HG03280 (cell line): ENCODE results near the gene PCDHGA12.

Experiments used
- ATAC-seq: cut with Tn5 transposase; IDR thresholded peaks from one replicate; pipeline ENCODE4 v1.9.1; 2021; ENCODE audit warnings: mild to moderate bottlenecking, moderate library complexity; ENCODE audit not compliant: unreplicated experiment

PCDHGA12 gene

DNA sequence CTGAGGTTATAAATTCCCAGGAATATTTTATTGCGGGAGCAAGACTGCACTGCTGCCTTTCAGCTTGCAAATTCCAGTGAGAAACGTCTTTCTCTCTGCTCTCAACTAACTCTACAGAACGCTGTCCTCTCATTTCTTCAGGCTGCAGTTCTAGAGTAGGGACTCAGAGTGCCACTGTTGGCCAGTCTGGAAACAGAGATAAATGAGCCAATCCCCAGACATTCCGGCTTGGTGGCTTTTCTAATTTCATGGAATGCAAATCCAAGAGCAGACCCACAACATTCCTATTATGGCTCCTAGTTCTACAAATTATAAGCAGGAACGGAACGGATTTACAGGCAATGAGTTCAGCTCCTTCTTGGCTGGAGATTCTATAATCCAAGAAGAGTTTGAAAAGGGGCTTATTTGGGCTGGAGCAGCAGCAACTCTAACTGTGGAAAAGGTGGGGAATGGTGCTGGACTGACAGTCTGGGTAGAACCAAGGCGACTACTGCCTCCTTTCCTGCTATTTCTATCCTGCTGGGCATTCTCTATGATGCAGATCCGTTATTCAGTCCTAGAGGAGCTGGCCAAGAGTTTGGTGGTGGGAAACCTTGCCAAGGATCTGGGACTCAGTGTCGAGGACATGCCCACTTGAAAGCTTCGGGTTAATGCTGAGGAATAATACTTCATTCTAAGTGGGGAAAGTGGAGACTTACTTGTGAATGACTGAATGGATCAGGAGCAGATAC is 9.3 kb downstream of the PCDHGA12 start:
- ATAC-seq, result no peak

DNA sequence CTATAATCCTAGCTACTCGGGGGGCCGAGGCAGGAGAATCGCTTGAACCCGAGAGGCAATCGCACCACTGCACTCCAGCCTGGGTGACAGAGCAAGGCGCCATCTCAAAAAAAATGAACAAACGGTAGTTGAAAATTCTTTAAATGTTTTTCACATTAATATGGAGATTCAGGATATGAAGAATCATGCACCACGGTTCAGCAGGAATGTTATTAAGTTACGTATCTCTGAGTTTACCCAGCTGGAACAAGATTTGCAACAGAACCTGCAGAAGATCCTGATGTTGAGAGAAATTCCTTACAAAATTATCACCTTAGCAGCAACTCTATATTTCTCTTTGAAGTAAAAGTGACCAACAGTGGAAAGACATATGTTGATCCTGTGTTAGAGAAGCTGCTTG is 10.0 kb downstream of the PCDHGA12 start:
- ATAC-seq, result no peak

DNA sequence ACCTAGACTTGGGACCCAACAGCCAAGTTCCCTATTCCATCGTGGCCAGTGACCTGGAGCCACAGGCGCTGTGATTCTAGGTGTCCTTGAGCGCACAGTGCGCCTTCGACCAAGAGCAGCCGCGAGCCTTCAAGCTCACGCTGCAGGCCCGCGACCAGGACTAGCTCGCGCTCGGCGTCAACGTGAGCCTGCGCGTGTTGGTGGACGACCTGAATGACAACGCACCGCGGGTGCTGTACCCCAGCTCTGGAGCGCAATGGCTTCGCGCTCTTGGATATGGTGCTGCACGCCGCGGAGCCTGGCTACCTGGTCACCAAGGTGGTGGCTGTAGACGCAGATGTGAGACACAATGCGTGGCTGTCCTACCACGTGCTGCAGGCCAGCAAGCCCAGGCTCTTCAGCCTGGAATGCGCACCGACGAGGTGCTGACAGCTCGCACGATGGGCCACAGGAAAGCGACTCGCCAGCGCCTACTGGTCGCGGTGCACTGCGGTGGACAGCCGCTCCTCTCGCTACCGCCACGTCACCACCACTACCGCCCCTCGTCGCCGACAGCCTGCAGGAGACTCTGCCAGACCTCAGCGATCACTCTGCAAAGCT is 11.4 kb downstream of the PCDHGA12 start:
- no peak for ATAC-seq

DNA sequence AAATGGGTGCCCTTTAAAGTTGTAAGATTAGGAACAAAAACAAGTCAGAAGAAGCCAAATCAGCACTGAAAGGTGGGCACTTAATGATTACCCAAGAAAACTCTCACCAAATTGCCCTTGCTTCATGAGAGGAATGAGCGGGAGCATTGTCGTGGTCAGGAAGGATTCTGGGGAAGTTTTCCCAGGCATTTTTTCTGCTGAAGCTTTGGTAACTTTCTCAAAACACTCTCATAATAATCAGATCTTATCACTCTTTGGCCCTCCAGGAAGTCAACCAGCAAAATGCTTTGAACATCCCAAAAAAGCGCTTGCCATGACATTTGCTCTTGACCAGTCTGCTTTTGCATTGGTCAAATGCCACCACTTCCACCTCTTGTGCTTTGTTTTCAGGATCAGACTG is 35.0 kb downstream of the PCDHGA12 start:
- no peak for ATAC-seq

DNA sequence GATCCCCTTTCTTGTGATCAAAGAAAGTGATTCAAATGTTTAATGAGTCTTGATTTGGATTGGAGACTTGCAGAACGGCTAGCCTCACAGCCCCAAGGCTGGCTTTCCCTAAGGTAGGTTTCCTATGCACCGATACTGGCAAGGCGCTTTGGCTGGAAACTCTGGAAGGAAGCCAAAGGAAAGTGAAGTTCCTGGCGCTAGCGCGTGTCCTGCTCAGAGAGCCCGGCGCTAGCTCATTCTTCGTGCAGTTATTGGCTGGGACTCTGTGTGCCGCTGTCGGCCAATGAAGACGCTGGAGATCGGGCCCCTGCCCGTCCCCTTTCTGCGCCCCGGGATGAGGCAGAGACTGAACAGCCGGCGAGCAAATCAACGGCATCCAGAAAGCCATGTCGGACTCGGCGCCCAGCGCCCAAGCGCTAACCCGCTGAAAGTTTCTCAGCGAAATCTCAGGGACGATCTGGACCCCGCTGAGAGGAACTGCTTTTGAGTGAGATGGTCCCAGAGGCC is 45.4 kb downstream of the PCDHGA12 start, which contains the start of gene PCDHGC3:
PCDHGC3 (plus strand) TSS at position 342 of the 507 bp plus-strand sequence; CDS start at position 493, 151 bp downstream.
- ATAC-seq, result peak; percentile 98

DNA sequence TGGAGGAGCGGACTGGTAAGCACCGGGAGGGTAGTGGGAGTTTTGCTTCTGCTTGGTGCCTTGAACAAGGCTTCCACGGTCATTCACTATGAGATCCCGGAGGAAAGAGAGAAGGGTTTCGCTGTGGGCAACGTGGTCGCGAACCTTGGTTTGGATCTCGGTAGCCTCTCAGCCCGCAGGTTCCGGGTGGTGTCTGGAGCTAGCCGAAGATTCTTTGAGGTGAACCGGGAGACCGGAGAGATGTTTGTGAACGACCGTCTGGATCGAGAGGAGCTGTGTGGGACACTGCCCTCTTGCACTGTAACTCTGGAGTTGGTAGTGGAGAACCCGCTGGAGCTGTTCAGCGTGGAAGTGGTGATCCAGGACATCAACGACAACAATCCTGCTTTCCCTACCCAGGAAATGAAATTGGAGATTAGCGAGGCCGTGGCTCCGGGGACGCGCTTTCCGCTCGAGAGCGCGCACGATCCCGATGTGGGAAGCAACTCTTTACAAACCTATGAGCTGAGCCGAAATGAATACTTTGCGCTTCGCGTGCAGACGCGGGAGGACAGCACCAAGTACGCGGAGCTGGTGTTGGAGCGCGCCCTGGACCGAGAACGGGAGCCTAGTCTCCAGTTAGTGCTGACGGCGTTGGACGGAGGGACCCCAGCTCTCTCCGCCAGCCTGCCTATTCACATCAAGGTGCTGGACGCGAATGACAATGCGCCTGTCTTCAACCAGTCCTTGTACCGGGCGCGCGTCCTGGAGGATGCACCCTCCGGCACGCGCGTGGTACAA is 46.0 kb downstream of the PCDHGA12 start:
- ATAC-seq, result peak; percentile 25

DNA sequence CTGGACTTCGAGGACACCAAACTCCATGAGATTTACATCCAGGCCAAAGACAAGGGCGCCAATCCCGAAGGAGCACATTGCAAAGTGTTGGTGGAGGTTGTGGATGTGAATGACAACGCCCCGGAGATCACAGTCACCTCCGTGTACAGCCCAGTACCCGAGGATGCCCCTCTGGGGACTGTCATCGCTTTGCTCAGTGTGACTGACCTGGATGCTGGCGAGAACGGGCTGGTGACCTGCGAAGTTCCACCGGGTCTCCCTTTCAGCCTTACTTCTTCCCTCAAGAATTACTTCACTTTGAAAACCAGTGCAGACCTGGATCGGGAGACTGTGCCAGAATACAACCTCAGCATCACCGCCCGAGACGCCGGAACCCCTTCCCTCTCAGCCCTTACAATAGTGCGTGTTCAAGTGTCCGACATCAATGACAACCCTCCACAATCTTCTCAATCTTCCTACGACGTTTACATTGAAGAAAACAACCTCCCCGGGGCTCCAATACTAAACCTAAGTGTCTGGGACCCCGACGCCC is 46.8 kb downstream of the PCDHGA12 start:
- ATAC-seq, result no peak

DNA sequence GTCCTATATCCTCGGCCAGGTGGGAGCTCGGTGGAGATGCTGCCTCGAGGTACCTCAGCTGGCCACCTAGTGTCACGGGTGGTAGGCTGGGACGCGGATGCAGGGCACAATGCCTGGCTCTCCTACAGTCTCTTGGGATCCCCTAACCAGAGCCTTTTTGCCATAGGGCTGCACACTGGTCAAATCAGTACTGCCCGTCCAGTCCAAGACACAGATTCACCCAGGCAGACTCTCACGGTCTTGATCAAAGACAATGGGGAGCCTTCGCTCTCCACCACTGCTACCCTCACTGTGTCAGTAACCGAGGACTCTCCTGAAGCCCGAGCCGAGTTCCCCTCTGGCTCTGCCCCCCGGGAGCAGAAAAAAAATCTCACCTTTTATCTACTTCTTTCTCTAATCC is 47.5 kb downstream of the PCDHGA12 start:
- no peak for ATAC-seq

DNA sequence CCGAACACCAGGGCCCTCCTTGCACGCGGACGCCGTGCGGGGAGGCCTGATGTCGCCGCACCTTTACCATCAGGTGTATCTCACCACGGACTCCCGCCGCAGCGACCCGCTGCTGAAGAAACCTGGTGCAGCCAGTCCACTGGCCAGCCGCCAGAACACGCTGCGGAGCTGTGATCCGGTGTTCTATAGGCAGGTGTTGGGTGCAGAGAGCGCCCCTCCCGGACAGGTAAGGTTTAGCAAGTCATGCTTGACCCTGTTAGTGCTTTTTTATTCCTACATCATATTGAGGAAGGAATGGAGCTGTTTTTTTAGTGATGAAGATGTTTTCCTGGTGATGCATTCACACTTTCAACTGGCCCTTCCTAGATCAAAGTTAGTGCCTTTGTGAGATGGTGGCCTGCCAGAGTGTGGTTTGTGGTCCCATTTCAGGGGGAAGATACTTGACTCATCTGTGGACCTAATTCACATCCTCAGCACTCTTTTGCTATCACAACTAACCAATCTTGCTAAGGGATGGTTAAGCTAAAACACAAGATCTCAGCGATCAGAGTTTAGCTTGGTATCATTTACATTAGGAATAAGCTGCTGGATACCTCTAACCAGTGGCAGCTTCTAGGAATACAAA is 48.1 kb downstream of the PCDHGA12 start:
- no peak for ATAC-seq

DNA sequence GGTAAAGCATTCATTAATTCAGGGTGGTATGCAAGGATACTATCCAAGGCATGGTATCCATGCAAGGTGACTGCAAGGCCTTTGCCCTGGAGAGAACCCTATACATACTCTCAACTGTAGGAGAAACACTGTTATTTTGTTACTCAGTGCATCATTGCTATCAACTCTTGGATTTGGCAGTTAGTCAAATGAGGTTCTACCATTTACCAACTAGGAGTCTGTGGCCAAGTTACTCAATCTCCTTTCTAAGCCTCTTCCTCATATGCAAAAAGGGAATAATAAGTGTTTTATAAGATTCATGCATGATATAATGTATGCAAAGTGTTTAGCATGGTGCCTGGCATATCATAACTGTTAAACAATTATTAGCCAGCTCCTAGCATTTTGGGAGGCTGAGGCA is 49.5 kb downstream of the PCDHGA12 start:
- ATAC-seq, result no peak
